HEK293 (cell line): Measurements from ENCODE around the gene CAPRIN1.

Experiments used
- CTCF ChIP-seq: fragments of 450-650 bp; formaldehyde crosslinking; IDR thresholded peaks from 2 replicates; pipeline ENCODE4 v1.5.1; 2016; ENCODE audit warnings: missing biosample characterization, missing genetic modification characterization
- RBAK ChIP-seq: fragments of 450-650 bp; formaldehyde crosslinking; IDR thresholded peaks from 2 replicates; pipeline ENCODE4 v1.5.1; 2016; ENCODE audit warnings: missing biosample characterization, missing genetic modification characterization
- ZFHX2 ChIP-seq: fragments of 450-650 bp; formaldehyde crosslinking; conservative IDR thresholded peaks from 2 replicates; pipeline ENCODE4 v1.5.1; 2016; ENCODE audit warnings: missing biosample characterization, missing genetic modification characterization
- ZNF114 ChIP-seq: fragments of 450-650 bp; formaldehyde crosslinking; IDR thresholded peaks from 2 replicates; pipeline ENCODE4 v1.5.0; 2017; ENCODE audit warnings: missing biosample characterization, missing genetic modification characterization
- ZNF175 ChIP-seq: fragments of 450-650 bp; formaldehyde crosslinking; IDR thresholded peaks from 2 replicates; pipeline ENCODE4 v1.5.1; 2016; ENCODE audit warnings: missing biosample characterization, missing genetic modification characterization
- ZNF184 ChIP-seq: fragments of 450-650 bp; IDR thresholded peaks from 2 replicates; pipeline ENCODE4 v1.5.1; 2018; ENCODE audit warnings: missing biosample characterization, mild to moderate bottlenecking, missing genetic modification characterization
- ZNF274 ChIP-seq, 2 experiments: fragments of 200-500 bp in 1 of 2; fragments of 450-650 bp in 1 of 2; sonication (Bioruptor generic) in 1 of 2; formaldehyde crosslinking in 1 of 2; IDR thresholded peaks; 2 replicates each; pipeline versions ENCODE4 v1.5.1 to v1.6.1; 2014 to 2016; ENCODE audit warnings: borderline replicate concordance in 1 of 2, inconsistent platforms in 1 of 2, low read length in 1 of 2, missing biosample characterization in 1 of 2, missing genetic modification characterization in 1 of 2
- ZNF292 ChIP-seq: fragments of 450-650 bp; formaldehyde crosslinking; IDR thresholded peaks from 2 replicates; pipeline ENCODE4 v1.5.1; 2016; ENCODE audit warnings: low read depth, missing biosample characterization, missing genetic modification characterization, borderline replicate concordance
- TF ChIP-seq, protein P1 (sequence below): fragments of 450-650 bp; IDR thresholded peaks from 2 replicates; pipeline ENCODE4 v1.5.1; 2018; ENCODE audit warnings: missing biosample characterization, missing genetic modification characterization
- TF ChIP-seq, protein P2 (sequence below): fragments of 450-650 bp; formaldehyde crosslinking; IDR thresholded peaks from 2 replicates; pipeline ENCODE4 v1.5.1; 2016; ENCODE audit warnings: missing biosample characterization, missing genetic modification characterization

- TF ChIP-seq, protein P1, sequence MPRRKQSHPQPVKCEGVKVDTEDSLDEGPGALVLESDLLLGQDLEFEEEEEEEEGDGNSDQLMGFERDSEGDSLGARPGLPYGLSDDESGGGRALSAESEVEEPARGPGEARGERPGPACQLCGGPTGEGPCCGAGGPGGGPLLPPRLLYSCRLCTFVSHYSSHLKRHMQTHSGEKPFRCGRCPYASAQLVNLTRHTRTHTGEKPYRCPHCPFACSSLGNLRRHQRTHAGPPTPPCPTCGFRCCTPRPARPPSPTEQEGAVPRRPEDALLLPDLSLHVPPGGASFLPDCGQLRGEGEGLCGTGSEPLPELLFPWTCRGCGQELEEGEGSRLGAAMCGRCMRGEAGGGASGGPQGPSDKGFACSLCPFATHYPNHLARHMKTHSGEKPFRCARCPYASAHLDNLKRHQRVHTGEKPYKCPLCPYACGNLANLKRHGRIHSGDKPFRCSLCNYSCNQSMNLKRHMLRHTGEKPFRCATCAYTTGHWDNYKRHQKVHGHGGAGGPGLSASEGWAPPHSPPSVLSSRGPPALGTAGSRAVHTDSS (tag by site-specific recombination): no peak
- TF ChIP-seq ZFHX2 (no peak), RBAK (tag by site-specific recombination) (no peak), CTCF (no peak), ZNF184 (no peak), ZNF292 (tag by site-specific recombination) (no peak), ZNF114 (no peak), ZNF175 (tag by site-specific recombination) (no peak), ZNF274 (IDR thresholded peaks at IDR 0.05; ENCODE audit: low read length) (no peak), ZNF274 (tag by site-specific recombination; IDR thresholded peaks at IDR 0.05; ENCODE audit: borderline replicate concordance) (no peak)
- TF ChIP-seq, protein P2, sequence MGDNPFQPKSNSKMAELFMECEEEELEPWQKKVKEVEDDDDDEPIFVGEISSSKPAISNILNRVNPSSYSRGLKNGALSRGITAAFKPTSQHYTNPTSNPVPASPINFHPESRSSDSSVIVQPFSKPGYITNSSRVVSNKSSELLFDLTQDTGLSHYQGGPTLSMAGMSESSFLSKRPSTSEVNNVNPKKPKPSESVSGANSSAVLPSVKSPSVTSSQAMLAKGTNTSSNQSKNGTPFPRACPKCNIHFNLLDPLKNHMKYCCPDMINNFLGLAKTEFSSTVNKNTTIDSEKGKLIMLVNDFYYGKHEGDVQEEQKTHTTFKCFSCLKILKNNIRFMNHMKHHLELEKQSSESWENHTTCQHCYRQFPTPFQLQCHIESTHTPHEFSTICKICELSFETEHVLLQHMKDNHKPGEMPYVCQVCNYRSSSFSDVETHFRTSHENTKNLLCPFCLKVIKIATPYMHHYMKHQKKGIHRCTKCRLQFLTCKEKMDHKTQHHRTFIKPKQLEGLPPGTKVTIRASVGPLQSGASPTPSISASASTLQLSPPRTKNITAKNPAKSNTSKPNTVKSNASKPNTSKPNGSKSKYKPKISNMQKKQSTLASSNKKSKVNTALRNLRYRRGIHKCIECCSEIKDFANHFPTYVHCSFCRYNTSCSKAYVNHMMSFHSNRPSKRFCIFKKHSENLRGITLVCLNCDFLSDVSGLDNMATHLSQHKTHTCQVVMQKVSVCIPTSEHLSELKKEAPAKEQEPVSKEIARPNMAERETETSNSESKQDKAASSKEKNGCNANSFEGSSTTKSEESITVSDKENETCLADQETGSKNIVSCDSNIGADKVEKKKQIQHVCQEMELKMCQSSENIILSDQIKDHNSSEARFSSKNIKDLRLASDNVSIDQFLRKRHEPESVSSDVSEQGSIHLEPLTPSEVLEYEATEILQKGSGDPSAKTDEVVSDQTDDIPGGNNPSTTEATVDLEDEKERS (tag by site-specific recombination): no peak
Measured at GRCh38 chr11:34111722-34112270, 60.3 kb downstream of the CAPRIN1 start.
